HCT116 (cell line): ENCODE results near the gene UFD1. TPM values are rescaled to one million over a fixed set of nuclear protein-coding genes. Genes with fewer than 3 reads are reported as not detected.

Source experiments
- ATAC-seq: fragments of 200-7000 bp; cut with Tn5 transposase; 2 replicates; pipeline ENCODE4 v1.9.1; 2020; ENCODE audit warnings: mild to moderate bottlenecking, moderate library complexity
- BruUV-seq: library from RNA; stranded (reverse); fragments of 400-500 nt; replicated peaks from 2 replicates; lab custom pipeline; 2021; lab: Mats Ljungman, UMichigan
- CTCF ChIA-PET: fragments of 300-600 bp; sonication (Branson Sonifier 250); formaldehyde crosslinking; loops from one replicate; lab custom pipeline; 2021; ENCODE audit warnings: antibody characterized with exemption; lab: Charles Lee
- POLR2A ChIA-PET: fragments of 300-600, 350-600 bp; sonication (Branson Sonifier 250); formaldehyde crosslinking; loops from one replicate; lab custom pipeline; 2021; ENCODE audit warnings: antibody characterized with exemption; lab: Charles Lee
- RAD21 ChIA-PET, 2 experiments: fragments of 300-600 bp; sonication (Branson Sonifier 250); formaldehyde crosslinking; loops; one replicate each; lab custom pipeline; 2023; ENCODE audit warnings: low total read pairs in 2 of 2; ENCODE audit not compliant: uncharacterized antibody in 2 of 2, unreplicated experiment in 2 of 2, low non-redundant PET in 1 of 2; lab: Charles Lee
- DNase-seq: peaks from one replicate; pipeline ENCODE4 v3.0.0-alpha.2; 2010; ENCODE audit warnings: low read depth, low spot score
- H2AFZ ChIP-seq: fragments of 200-600 bp; shearing (Covaris generic), sonication (generic); 2 replicates; pipeline ENCODE4 v1.6.1; 2017; ENCODE audit warnings: low read depth, mixed run types, mixed read lengths, antibody characterized with exemption, low read length; ENCODE audit not compliant: poor library complexity, severe bottlenecking
- H3K27ac ChIP-seq: 2 replicates; pipeline ENCODE4 v1.5.1; 2012; ENCODE audit warnings: low read depth, low read length
- H3K27me3 ChIP-seq: fragments of 200-600 bp; sonication (generic); 2 replicates; pipeline ENCODE4 v1.6.1; 2016; ENCODE audit warnings: mixed run types, low read length, mixed read lengths; ENCODE audit not compliant: insufficient read depth
- H3K36me3 ChIP-seq, 2 experiments: fragments of 200-500 bp in 1 of 2; fragments of 200-600 bp in 1 of 2; sonication (Bioruptor generic) in 1 of 2; sonication (generic) in 1 of 2; 2 replicates each; pipeline versions ENCODE4 v1.5.1 to v1.6.1; 2014 to 2016; ENCODE audit warnings: low read length in 2 of 2, inconsistent platforms in 1 of 2, mixed read lengths in 1 of 2, mixed run types in 1 of 2; ENCODE audit not compliant: insufficient read depth in 2 of 2, control insufficient read depth in 1 of 2
- H3K4me1 ChIP-seq, 2 experiments: fragments of 200-600 bp in 1 of 2; sonication (generic) in 1 of 2; 2 replicates each; pipeline versions ENCODE4 v1.5.1 to v1.6.1; 2012 to 2017; ENCODE audit warnings: low read length in 2 of 2, inconsistent platforms in 1 of 2, mild to moderate bottlenecking in 1 of 2, mixed read lengths in 1 of 2, mixed run types in 1 of 2, moderate library complexity in 1 of 2; ENCODE audit not compliant: insufficient read depth in 2 of 2, control insufficient read depth in 1 of 2
- H3K4me2 ChIP-seq: fragments of 200-600 bp; sonication (generic); 2 replicates; pipeline ENCODE4 v1.6.1; 2017; ENCODE audit warnings: mixed run types, low read length, mixed read lengths
- H3K4me3 ChIP-seq, 2 experiments: fragments of 200-600 bp in 1 of 2; sonication (generic) in 1 of 2; replicated peaks in 1 of 2; 2 replicates each; pipeline ENCODE4 v1.5.1; 2011 to 2016; ENCODE audit warnings: low read length in 2 of 2, control low read depth in 1 of 2, low read depth in 1 of 2, mild to moderate bottlenecking in 1 of 2, mixed read lengths in 1 of 2, mixed run types in 1 of 2
- H3K79me2 ChIP-seq: fragments of 200-600 bp; sonication (generic); 2 replicates; pipeline ENCODE4 v1.6.1; 2017; ENCODE audit warnings: mild to moderate bottlenecking, mixed run types, low read length, moderate library complexity, mixed read lengths; ENCODE audit not compliant: insufficient read depth
- H3K9ac ChIP-seq: fragments of 200-600 bp; sonication (generic); 2 replicates; pipeline ENCODE4 v1.6.1; 2016; ENCODE audit warnings: low read length, mixed read lengths
- H3K9me2 ChIP-seq: fragments of 200-600 bp; sonication (generic), shearing (Covaris generic); 2 replicates; pipeline ENCODE4 v1.6.1; 2017; ENCODE audit warnings: mixed run types, mild to moderate bottlenecking, moderate library complexity; ENCODE audit not compliant: insufficient read depth
- H3K9me3 ChIP-seq, 2 experiments: fragments of 200-500 bp in 1 of 2; fragments of 200-600 bp in 1 of 2; sonication (Bioruptor generic) in 1 of 2; sonication (generic) in 1 of 2; 2 replicates each; pipeline ENCODE4 v1.6.1; 2014 to 2017; ENCODE audit warnings: low read length in 2 of 2, mixed read lengths in 2 of 2, inconsistent platforms in 1 of 2, low read depth in 1 of 2, mild to moderate bottlenecking in 1 of 2, mixed run types in 1 of 2, moderate library complexity in 1 of 2; ENCODE audit not compliant: control insufficient read depth in 1 of 2, insufficient read depth in 1 of 2
- H4K20me1 ChIP-seq: fragments of 200-600 bp; sonication (generic), shearing (Covaris generic); 2 replicates; pipeline ENCODE4 v1.6.1; 2017; ENCODE audit warnings: mixed run types, mild to moderate bottlenecking, moderate library complexity; ENCODE audit not compliant: insufficient read depth
- CEBPB ChIP-seq: IDR thresholded peaks from 2 replicates; pipeline ENCODE4 v1.6.1; 2012; ENCODE audit warnings: low read depth
- EGR1 ChIP-seq: IDR thresholded peaks from 2 replicates; pipeline ENCODE4 v1.6.1; 2012; ENCODE audit warnings: low read depth
- ELF1 ChIP-seq: IDR thresholded peaks from 2 replicates; pipeline ENCODE4 v1.6.1; 2012; ENCODE audit warnings: low read depth, borderline replicate concordance
- EZH2phosphoT487 ChIP-seq: fragments of 200-600 bp; IDR thresholded peaks from 2 replicates; pipeline ENCODE4 v1.6.1; 2018; ENCODE audit warnings: antibody characterized with exemption, borderline replicate concordance
- JUND ChIP-seq: IDR thresholded peaks from 2 replicates; pipeline ENCODE4 v1.6.1; 2012
- POLR2A ChIP-seq: IDR thresholded peaks from 2 replicates; pipeline ENCODE4 v1.7.0; 2011; ENCODE audit warnings: borderline replicate concordance; ENCODE audit not compliant: insufficient read depth, insufficient read length; ENCODE audit errors: extremely low read depth
- POLR2AphosphoS5 ChIP-seq: IDR thresholded peaks from 2 replicates; pipeline ENCODE4 v1.6.1; 2011; ENCODE audit warnings: mild to moderate bottlenecking, low read depth, low read length, moderate library complexity
- RAD21 ChIP-seq: IDR thresholded peaks from 2 replicates; pipeline ENCODE4 v1.6.1; 2012; ENCODE audit warnings: low read depth, mild to moderate bottlenecking
- SP1 ChIP-seq: IDR thresholded peaks from 2 replicates; pipeline ENCODE4 v1.6.1; 2012; ENCODE audit warnings: low read depth
- SRF ChIP-seq: IDR thresholded peaks from 2 replicates; pipeline ENCODE4 v1.6.1; 2012; ENCODE audit warnings: low read depth
- TCF7L2 ChIP-seq: IDR thresholded peaks from 2 replicates; pipeline ENCODE4 v1.7.0; 2011; ENCODE audit warnings: borderline replicate concordance, inconsistent platforms; ENCODE audit not compliant: insufficient read depth, insufficient read length; ENCODE audit errors: extremely low read depth
- ZNF274 ChIP-seq: fragments of 200-500 bp; sonication (Bioruptor generic); IDR thresholded peaks from 2 replicates; pipeline ENCODE4 v1.6.1; 2014; ENCODE audit warnings: mild to moderate bottlenecking, low read depth, low read length, inconsistent platforms
- intact Hi-C: fragments of 100-400 bp; cut with micrococcal nuclease; formaldehyde crosslinking; loops from 2 replicates; pipeline ENCODE4 v1.10.0; 2022
- total RNA-seq: library from RNA; stranded (reverse); gene quantifications from one replicate; pipeline ENCODE4 v1.2.1, GENCODE V29; 2021; ENCODE audit not compliant: unreplicated experiment
- TF ChIP-seq, protein P1 (sequence below): IDR thresholded peaks from 2 replicates; pipeline ENCODE4 v1.6.1; 2011; ENCODE audit warnings: mild to moderate bottlenecking, low read length, moderate library complexity; ENCODE audit not compliant: insufficient replicate concordance; ENCODE audit errors: extremely low read depth
- TF ChIP-seq, protein P2 (sequence below): IDR thresholded peaks from 2 replicates; pipeline ENCODE4 v1.6.1; 2012
- TF ChIP-seq, protein P3 (sequence below): IDR thresholded peaks from 2 replicates; pipeline ENCODE4 v1.6.1; 2012; ENCODE audit warnings: low read depth

UFD1 gene
- total RNA-seq, 1 experiment from 2014 or later = 97.5 TPM

DNA sequence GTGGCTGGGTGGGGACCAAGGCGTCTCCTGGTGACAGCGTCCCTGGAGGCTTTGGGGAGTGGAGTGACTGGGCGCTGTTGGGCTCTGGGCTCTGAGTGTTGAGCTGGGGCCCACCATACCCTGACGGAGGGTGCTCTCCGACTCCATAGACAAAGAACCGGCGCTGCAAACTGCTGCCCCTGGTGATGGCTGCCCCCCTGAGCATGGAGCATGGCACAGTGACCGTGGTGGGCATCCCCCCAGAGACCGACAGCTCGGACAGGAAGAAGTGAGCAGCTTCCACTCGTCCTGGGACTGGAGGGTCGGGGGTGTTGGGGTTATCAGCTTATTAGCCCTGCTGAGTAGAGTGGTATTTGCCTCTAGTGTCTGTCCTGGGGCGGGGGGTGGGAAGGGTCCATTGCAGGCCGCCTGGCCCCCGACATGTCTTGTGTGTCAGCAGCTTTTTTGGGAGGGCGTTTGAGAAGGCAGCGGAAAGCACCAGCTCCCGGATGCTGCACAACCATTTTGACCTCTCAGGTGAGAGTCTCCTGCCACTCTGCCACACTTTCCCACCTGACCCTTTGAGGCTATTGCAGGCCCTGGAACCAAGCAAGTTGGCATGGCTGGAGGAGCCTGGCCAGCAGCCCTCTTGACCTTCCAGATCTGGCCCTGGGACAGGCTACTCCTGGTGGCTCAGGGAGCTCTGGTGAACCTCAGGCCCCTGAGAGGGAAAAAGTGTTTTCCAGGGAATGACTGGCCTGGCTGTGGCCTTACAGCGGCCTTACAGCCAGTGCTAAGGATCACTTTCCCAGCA is 37.6 kb upstream of the UFD1 start:
- Histone ChIP-seq H4K20me1 (no peaks in the 10 kb centered on the region), H3K9ac (no peak overlapping the region), H3K79me2 (no peaks in the 10 kb centered on the region), H3K4me3 (no peak overlapping the region), H3K4me1 (no peaks in the 10 kb centered on the region), H3K9me3 (no peaks in the 10 kb centered on the region), H3K27ac (no peak overlapping the region), H3K9me2 (no peaks in the 10 kb centered on the region), H3K27me3 (no peaks in the 10 kb centered on the region), H3K36me3 (peaks cover 7 to 35% of the 10 kb centered on the region in 2 experiments; a peak in 3 of 4 replicates), H2AFZ (no peak overlapping the region), H3K4me2 (no peak overlapping the region)
- CTCF ChIA-PET = no interaction called here
- RAD21 ChIA-PET = no interaction called here
- ATAC-seq = no peak
- POLR2A ChIA-PET = no interaction called here
- no peak for DNase-seq
- no TSS peak for BruUV-seq
- intact Hi-C loops = no loop called here
- TF ChIP-seq, protein P1, sequence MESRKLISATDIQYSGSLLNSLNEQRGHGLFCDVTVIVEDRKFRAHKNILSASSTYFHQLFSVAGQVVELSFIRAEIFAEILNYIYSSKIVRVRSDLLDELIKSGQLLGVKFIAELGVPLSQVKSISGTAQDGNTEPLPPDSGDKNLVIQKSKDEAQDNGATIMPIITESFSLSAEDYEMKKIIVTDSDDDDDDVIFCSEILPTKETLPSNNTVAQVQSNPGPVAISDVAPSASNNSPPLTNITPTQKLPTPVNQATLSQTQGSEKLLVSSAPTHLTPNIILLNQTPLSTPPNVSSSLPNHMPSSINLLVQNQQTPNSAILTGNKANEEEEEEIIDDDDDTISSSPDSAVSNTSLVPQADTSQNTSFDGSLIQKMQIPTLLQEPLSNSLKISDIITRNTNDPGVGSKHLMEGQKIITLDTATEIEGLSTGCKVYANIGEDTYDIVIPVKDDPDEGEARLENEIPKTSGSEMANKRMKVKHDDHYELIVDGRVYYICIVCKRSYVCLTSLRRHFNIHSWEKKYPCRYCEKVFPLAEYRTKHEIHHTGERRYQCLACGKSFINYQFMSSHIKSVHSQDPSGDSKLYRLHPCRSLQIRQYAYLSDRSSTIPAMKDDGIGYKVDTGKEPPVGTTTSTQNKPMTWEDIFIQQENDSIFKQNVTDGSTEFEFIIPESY = no peak
- TF ChIP-seq, protein P2, sequence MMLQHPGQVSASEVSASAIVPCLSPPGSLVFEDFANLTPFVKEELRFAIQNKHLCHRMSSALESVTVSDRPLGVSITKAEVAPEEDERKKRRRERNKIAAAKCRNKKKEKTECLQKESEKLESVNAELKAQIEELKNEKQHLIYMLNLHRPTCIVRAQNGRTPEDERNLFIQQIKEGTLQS = no peak
- TF ChIP-seq ELF1 (no peak), JUND (no peak), CEBPB (no peak), POLR2AphosphoS5 (no peak), ZNF274 (no peak), EZH2phosphoT487 (no peak), RAD21 (no peak), EGR1 (no peak), TCF7L2 (no peak), POLR2A (no peak), SP1 (no peak), SRF (no peak)
- TF ChIP-seq, protein P3, sequence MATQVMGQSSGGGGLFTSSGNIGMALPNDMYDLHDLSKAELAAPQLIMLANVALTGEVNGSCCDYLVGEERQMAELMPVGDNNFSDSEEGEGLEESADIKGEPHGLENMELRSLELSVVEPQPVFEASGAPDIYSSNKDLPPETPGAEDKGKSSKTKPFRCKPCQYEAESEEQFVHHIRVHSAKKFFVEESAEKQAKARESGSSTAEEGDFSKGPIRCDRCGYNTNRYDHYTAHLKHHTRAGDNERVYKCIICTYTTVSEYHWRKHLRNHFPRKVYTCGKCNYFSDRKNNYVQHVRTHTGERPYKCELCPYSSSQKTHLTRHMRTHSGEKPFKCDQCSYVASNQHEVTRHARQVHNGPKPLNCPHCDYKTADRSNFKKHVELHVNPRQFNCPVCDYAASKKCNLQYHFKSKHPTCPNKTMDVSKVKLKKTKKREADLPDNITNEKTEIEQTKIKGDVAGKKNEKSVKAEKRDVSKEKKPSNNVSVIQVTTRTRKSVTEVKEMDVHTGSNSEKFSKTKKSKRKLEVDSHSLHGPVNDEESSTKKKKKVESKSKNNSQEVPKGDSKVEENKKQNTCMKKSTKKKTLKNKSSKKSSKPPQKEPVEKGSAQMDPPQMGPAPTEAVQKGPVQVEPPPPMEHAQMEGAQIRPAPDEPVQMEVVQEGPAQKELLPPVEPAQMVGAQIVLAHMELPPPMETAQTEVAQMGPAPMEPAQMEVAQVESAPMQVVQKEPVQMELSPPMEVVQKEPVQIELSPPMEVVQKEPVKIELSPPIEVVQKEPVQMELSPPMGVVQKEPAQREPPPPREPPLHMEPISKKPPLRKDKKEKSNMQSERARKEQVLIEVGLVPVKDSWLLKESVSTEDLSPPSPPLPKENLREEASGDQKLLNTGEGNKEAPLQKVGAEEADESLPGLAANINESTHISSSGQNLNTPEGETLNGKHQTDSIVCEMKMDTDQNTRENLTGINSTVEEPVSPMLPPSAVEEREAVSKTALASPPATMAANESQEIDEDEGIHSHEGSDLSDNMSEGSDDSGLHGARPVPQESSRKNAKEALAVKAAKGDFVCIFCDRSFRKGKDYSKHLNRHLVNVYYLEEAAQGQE = no peak
